Measurements from ENCODE around the gene ARID1B.

DNA sequence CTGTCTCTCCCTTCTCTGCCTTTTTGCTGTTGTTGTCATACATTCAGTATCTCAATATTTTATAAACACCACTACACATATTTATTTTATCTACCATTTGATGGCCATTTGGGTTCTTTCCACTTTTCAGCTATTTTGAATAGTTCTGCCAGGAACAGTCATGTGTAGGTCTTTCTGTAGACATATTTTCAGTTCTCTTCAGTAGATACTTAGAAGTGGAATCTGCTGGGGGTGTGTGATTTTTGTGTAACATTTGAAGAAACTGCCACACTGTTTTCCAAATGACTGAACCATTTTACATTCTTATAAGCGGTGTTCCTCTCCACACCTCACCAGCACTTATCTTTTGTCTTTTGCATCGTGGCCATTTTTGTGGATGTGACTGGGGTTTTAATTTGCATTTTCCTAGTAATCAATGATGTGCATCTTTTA is 197.7 kb downstream of the ARID1B start:
- no peak for TF ChIP-seq POLR2A (IDR thresholded peaks at IDR 0.05)
- TF ChIP-seq, protein P1, sequence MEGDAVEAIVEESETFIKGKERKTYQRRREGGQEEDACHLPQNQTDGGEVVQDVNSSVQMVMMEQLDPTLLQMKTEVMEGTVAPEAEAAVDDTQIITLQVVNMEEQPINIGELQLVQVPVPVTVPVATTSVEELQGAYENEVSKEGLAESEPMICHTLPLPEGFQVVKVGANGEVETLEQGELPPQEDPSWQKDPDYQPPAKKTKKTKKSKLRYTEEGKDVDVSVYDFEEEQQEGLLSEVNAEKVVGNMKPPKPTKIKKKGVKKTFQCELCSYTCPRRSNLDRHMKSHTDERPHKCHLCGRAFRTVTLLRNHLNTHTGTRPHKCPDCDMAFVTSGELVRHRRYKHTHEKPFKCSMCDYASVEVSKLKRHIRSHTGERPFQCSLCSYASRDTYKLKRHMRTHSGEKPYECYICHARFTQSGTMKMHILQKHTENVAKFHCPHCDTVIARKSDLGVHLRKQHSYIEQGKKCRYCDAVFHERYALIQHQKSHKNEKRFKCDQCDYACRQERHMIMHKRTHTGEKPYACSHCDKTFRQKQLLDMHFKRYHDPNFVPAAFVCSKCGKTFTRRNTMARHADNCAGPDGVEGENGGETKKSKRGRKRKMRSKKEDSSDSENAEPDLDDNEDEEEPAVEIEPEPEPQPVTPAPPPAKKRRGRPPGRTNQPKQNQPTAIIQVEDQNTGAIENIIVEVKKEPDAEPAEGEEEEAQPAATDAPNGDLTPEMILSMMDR (IDR thresholded peaks at IDR 0.05 in 8 of 11, conservative IDR thresholded peaks at IDR 0.05 in 3 of 11), result no peak
